Measurements from ENCODE around the gene DUSP2.

The DUSP2 gene

GRCh38 chr2:96099861-96100798, 45.1 kb downstream of the DUSP2 start:
- no peak for DNase-seq

- no peak for DNase-seq
These were observed 46.2 kb downstream of the DUSP2 start for GRCh38 chr2:96098900-96099590.

DNA sequence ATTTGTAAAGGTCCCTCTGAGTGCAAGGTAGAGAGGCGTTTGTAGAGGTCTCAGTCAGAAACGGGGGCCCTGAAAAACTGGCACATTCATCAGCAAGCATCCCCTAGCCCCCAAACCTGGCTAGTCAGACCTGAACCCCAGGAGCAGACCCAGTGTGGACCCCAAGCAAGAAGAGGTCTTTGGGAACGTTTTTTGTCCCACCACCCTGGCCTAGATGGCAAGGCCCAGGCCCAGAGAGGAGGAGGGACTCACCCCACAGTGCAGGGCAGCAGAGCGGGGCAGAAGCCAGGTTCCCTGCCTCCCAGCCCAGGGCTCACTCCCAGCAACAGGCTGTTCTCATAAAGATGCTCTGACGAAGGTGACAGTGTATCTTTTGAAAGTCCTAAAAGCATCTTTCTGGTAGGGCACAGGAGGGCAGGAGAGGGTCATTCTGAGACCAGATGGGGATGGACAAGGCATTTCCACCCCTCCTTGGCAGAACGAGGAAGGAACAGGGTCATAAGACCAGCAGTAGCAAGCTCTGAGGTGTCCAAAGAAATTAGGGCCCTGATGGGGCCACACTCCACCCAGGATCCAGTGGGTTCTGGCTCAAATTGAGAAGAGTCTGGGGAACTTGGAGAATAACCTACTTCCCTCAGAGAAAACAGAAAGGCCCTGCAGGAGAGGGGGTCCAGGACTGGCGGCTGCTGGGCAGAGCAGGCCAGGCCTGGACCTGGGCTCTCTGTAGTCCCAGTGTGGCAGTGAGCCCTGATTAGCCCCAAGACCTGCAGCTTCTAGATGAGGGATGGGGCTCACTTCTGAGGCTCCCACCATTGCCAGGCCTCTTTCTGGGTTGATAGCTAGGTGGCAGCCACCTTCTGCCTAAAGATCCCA, 47.1 kb downstream of the DUSP2 start:
- DNase-seq, result no peak

DNA sequence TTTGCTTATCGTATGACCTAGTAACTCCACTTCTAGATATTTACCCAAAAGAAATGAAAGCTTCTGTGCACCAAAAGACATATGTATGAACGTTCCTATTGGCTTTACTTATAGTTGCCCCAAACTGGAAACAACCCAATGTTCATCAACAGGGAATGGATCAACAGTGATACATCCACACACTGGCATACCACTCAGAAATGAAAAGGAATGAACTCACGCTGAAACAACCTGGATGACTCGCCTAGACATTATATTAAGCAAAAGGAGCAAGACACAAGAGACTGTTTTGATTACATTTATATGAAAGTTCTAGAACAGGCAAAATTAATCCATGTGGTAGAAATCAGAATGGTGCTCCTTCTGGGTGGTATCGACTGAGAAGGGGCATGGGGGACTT, 47.8 kb downstream of the DUSP2 start:
- no peak for DNase-seq

DNA sequence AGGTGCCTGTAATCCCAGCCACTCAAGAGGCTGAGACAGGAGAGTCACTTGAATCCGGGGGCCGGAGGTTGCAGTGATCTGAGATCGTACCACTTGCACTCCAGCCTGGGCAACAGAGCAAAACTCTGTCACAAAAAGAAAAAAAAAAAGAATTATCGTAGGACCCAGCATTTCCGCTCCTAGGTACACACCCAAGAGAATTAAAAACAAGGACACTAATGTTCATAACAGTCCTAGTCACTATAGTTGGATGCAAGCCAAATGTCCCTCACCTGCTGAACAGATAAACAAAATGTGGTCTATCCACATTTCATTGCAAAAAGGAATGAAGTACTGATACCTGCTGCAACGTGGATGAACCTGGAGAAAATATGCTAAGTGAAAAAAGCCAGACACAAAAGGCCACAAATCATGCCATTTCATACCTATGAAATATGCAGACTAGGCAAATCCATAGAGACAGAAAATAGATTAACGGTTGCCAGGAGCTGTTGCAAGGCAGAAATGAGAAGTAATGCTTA, 50.1 kb downstream of the DUSP2 start:
- DNase-seq, result no peak

DNA sequence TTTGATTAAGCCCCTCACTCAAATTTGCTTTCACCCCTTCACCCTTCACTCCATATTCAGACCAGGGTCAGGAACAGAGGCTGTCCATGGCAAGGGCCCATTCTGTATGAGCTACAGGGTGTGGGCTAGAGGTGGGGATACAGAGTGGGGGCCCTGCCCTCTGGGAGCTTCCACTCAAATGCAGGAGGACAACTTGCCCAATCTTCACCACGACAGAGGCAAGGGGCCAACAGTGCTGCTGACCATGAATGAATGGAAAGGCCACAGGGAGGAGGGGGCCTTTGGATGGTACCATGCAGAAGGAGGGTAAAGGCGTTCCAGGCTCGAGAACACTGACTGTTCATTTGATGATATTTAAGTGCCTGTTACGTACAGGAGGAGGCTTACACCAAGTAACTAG, 51.7 kb downstream of the DUSP2 start:
- DNase-seq, result no peak
